ENCODE results near the gene HCFC2. TPM values are rescaled to one million over a fixed set of nuclear protein-coding genes. Genes with fewer than 3 reads are reported as not detected.

HCFC2 gene
- total RNA-seq = 22.5 and 24.0 TPM in 2 replicates

DNA sequence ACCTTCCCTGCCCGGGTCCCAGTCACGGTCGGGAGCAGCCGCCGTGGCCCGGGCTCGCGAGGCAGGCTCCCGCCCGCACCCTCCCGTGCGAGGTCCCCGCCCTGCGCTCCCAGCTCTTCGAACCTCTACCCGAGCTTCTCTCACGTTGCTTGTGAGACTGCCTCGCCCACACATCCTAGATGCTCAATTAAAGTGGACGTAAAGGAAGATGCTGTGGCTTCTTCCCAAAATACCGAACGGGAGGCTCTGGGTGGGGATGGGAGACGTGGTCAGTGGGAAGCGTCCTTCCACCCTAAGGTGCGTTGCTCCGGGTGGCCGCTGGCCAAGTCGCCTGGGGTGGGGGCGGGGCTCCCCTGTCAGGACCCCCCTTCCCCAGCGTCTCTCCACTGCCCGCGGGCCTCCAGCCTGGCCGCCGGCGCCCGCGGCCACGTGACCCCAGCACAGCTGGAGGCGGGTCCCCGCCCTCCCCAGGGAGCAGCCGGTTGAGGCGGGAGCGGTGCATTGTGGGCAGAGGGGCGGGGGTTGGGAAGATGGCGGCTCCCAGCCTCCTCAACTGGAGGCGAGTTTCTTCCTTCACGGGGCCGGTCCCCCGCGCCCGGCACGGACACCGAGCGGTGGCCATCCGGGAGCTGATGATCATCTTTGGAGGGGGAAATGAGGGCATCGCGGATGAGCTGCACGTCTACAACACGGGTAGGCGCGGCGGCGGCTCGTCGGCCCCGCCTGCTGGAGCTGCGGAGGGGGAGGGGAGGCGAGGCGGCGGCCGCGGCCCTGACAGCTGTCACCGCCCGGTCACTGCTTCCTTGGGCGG, at the start of gene HCFC2:
Gene HCFC2, plus strand, starts transcription at position 501 of the 811 bp plus-strand sequence. Its CDS starts 30 bp downstream, at position 531.

DNA sequence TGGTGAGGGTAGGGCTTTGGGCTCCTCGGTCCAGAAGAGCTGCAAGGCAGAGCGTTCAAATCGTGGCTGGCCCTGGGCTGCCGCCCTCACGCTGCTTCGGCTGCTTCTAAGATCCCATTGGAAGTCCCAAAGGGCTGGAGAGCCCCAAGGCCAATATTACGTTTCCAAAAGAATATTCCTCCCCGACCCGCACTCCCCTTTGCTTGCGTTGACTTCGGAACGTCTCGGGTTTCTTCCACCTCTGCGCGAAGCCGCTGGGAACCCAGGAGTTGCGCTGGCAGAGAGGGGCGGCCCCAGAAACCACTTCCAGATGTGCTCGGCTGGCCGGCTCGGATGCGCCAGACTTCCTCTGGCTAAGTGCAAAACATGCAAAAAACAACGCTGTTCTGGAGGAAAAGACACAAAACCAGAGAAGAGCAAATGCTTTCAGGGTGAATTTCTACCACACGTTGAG, 14.4 kb upstream of the HCFC2 start, which contains the start of gene GLT8D2:
Gene GLT8D2, minus strand, starts transcription at position 285 of the 454 bp plus-strand sequence. CDS start 30,539 bp downstream, outside the sequence.

DNA sequence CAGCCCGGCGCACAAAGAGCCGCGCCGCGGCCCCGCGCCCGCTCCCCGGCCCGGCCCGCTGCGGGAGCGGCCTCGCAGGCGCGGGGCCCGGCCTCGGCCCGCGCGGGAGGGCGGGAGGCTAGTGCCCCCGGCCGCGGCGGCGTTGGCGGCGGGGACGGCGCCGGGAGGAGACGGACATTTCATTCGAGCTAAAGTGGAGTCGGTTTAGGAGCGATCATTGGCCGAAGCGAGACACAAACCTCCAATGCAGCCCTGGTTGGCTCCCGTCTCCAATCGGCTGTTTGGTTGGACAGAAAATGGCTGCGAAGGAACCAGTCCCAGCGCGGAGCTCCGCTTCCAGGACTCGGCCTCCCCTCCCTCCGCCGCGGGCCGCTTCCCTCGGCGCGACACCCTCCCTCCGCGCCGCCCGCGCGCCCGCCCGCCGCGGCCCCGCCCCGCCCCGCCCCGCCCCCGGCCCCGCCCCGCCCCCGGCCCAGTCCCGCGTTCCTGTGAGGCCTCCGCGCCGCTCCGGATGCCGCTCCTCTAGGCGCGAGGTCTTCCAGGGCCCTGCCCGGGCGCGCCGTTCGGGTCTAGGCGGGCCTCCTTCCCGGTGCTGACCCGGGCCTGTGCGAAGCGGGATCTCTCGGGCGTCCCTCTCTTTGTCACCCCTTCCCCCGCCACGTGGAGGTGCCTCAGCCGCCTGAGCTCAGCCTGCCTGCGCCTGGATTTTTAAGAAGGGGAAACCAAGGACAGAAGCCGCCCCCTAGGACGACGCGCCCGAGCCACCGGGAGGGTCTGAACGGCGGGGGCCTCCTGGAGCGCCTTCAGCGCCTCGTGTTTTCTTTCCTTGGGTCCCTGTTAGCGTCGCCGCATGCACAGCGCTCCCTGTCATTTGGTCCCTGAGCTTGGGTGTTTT, 73.8 kb downstream of the HCFC2 start, which contains the start of gene NFYB:
Gene NFYB, minus strand, starts transcription at position 309 of the 895 bp plus-strand sequence. CDS start 2,757 bp downstream, outside the sequence.

Other genes starting within 250 kb of the HCFC2 start
- 3.4 and 6.2 TPM in 2 replicates for gene NT5DC3, start 223.3 kb upstream of the HCFC2 start, total RNA-seq
- gene HSP90B1, start 134.1 kb upstream of the HCFC2 start, total RNA-seq = 809 and 1,133 TPM in 2 replicates
- 14.9 and 19.1 TPM in 2 replicates for gene TDG, start 98.7 kb upstream of the HCFC2 start, total RNA-seq
- 56.2 and 75.8 TPM in 2 replicates for gene GLT8D2, start 14.3 kb upstream of the HCFC2 start, total RNA-seq
- 25.7 and 36.1 TPM in 2 replicates for gene NFYB, start 73.7 kb downstream of the HCFC2 start, total RNA-seq
- 703 and 1,091 TPM in 2 replicates for gene TXNRD1, start 151.2 kb downstream of the HCFC2 start, total RNA-seq
- gene EID3, start 239.2 kb downstream of the HCFC2 start, total RNA-seq = 7.1 and 12.3 TPM in 2 replicates